GM18511 (cell line): Measurements from ENCODE around the gene PLOD2.
"Not testable (repeated sequence)": the region's sequence is repeated elsewhere in the genome, so short reads cannot be mapped to it uniquely, and the experiment has no call there.

ENCODE experiments used
- ATAC-seq: cut with Tn5 transposase; IDR thresholded peaks from one replicate; pipeline ENCODE4 v1.9.1; 2021; ENCODE audit warnings: mild to moderate bottlenecking, moderate library complexity; ENCODE audit not compliant: unreplicated experiment

Gene PLOD2

DNA sequence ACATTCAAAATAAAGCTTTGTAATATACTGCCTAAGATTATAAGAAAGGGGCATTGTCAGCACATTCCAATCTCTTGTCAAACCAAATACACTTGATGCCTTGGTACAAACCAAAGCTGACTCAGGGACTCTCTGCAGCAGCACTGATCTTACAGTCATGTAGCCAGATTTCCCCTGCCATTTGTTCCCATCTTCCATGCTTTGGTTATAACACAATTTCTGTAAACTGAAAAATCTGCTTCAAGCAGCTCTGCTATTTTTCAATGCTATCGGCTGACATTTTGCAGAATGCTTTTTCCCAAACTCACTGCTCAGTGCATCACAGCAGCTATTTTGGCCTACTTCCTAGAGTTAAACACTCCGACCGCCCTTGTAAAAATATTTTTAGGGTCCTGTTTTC lies 18.2 kb downstream of the PLOD2 start:
- no peak for ATAC-seq

- no peak for ATAC-seq
These were observed 21.3 kb downstream of the PLOD2 start for GRCh38 chr3:146139586-146140110.

DNA sequence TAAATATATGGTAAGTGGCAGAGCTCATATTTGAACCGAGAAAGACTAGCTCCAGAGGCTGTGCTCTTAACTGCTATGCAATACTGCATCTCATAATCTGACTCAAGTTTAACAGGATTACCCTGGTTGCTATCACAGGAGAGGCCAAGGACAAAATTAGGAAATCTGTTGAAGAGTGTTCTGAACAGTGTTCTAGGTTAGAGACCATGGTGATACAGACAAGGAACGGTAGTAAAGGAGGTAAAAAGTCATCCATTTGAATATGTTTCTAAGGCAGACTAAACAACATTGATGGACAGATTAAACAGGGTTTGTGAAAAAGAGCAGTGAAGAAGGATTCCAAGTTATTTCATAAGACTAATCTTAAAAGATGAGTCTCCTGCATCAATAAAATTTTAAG lies 22.1 kb downstream of the PLOD2 start:
- no peak for ATAC-seq

DNA sequence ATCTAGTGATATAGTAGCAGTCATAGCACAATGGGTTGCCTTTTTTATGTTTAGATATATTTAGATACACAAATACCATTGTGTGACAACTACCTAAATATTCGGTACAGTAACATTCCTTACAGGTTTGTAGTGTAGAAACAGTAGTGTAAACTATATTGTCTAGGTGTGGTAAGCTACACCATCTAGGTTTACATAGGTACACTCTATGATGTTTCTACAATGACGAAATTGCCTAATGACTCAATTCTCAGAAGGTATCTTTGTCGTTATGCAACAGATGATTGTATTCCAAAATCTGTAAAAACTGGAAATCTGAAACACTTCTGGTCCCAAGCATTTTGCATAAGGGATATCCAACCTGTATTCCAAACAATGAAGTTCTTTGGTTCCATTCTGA lies 24.3 kb downstream of the PLOD2 start:
- no peak for ATAC-seq

DNA sequence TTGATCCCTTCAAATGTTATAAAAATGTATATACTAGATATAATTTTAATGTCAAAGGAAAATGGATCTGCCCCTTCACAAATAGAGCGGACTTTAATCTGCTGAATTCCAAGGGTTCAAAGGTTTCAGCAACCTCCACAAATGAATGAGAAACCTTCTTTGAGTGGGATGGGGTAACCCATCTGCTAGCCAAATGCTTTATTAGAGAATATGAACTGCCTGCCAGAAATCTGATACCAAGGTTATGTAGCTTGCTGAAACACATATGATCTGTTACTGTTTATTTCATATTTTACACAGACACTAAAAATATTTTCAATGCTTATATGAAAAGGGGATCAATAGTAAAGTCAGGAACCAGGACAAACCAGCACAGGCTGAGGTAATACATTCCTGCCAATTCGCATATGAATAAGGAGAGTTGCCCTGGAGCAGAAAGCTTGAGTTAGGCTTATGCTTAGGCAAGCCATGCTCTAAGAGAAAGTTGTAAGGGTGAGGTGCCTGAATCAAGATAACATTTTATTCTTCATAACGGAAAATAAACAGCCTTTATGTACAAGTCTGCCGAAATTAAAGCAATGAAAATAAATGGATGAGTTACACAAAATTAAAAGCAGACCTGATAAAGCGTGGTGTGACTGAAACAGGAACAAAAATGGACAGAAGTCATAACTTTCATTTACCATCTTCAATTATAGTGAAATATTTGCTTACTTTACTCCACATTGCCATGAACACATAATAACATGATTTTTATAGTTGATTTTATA lies 26.5 kb downstream of the PLOD2 start:
- no peak for ATAC-seq

- no peak for ATAC-seq
These were observed 27.5 kb downstream of the PLOD2 start for GRCh38 chr3:146133441-146133840.

DNA sequence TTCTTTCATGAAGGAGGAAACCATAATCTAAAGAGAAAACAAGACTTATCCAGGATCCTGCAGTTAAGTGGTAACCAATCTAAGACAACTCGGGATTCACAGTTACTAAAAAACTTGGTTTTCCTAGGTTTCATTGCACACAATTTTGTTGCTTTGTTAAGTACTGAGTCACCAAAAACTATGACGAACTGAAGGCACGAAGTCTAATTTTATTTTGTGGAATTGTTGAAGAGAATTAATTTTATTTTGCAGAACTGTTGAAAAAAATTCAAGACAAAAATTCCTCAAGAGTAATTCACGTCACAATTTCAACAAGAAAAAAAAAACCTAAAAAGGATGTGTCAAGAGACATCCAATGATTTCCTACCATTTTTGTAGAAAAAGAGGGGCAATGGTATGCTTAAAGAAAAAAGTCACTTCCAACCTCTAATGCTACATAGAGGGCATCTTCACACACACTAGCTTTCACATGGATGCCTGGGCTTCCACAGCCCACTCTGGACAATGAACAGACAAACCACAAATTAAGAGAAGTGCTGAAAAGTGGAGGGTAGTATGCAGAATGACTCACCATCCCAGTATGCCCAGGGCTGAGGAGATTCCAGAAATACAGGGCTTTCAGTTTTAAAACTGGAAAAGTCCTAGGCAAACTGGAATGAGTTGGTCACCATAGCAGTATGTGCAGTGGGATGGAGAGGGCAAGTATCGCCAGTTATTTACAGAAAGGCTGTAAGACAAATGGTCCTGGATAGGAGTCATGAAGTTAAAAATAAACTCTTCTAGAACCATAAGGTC lies 29.2 kb downstream of the PLOD2 start:
- no peak for ATAC-seq

GRCh38 chr3:146130881-146131371 lies 30.1 kb downstream of the PLOD2 start:
- ATAC-seq, result no peak

- no peak for ATAC-seq
These were observed 31.2 kb downstream of the PLOD2 start for GRCh38 chr3:146129750-146130149.

DNA sequence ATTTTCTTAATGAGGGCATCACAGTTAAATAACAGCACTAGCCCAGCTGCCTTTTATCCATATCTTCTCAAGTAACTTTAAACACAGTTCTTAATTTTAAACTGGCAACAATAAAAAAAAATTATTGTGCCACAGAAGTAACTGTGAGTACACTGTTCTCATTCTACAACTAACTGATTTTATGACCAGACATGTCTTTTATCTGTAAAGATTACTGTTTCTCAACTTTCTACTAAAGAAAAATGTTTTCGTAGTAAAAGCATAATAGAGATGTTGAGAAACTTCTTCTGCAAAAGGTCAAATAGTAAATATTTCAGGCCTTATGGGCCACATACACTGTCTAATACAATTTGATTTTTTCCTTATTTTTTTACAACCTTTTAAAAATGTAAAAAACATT lies 32.0 kb downstream of the PLOD2 start:
- no peak for ATAC-seq

- no peak for ATAC-seq
These were observed 32.8 kb downstream of the PLOD2 start for GRCh38 chr3:146128179-146128578.

- ATAC-seq, result no peak
These were observed 35.0 kb downstream of the PLOD2 start for GRCh38 chr3:146125951-146126350.

DNA sequence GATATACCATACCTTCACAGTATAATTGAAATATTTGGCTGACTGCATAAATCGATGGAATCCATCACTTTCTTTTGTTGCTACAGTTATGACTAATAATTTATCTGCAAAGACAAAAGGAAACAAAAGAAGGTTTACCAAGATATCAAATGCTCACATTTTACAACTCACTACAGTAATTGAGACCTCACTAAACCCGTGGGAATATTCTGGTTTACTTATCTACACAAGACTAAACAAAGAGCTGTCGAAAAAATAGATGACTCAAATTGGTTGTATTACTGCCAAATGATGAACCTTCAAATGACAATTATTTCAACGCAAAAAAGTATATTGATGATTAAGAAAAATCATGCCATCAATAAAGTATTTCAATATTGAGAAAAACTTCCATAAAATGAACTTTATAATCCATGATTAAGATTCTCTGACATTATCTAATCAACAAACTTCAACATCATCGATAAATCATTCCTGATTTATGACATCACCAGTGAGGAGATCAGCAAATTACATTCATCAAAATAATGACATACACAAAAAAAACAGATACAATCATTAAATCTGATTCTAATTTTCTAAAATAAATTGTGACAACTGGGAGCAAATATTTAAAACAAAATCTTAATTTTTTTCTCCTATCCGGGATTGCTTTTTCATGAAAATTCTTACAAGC lies 36.7 kb downstream of the PLOD2 start:
- ATAC-seq, result no peak

GRCh38 chr3:146117406-146118285 lies 43.3 kb downstream of the PLOD2 start:
- ATAC-seq, result no peak

- ATAC-seq, result no peak
These were observed 45.4 kb downstream of the PLOD2 start for GRCh38 chr3:146115619-146116018.

DNA sequence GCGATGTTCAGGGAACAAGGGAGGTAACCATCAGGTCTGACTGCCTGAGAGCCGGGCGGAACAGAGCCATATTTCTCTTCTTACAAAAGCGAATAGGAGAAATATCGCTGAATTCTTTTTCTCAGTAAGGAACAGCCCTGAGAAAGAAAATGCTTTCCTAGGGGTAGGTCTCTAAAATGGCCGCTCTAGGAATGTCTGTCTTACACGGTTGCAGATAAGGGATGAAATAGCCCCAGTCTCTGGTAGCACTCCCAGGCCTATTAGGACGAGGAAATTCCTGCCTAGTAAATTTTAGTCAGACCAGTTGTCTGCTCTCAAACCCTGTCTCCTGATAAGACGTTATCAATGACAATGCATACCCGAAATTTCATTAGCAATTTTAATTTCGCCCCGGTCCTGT lies 47.2 kb downstream of the PLOD2 start:
- ATAC-seq, result not testable (repeated sequence)

- ATAC-seq, result no peak
These were observed 49.6 kb downstream of the PLOD2 start for GRCh38 chr3:146111337-146111736.

DNA sequence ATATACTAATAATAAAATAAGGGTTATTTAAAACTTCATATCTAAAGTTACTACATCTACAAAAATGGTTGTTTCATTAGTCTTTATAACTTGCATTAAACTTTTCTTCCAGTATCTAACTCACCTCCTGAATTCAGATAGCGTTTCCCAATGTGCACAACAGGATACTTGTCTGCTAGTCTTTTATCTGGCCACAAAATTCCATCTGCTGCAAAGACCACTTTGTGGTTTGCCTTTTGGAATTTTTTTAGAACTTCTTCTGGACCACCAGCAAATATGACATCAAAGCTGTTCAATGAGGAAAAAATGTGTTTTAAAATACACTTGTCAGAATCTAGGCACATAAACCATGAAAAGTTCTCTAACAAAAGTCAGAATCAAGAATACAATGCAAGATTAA lies 50.8 kb downstream of the PLOD2 start:
- no peak for ATAC-seq

DNA sequence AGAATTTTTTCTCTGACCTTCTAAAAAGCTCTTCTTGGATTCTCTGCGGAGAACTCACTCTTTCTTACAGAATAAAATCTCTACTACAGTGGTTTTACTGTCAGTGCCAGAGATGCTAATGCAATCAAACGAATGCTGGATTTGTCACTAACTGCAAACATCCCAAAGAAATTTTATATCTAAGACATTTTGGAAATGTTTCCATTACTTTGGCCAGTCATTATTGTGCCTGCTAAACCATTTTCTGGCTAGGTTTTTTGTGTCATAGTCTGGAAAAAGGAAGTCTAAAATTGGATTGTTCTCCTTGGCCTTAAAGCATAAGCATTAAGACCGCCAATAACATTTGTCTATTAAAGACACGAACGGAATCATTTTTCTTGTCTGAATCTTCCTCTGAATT lies 54.0 kb downstream of the PLOD2 start:
- no peak for ATAC-seq

DNA sequence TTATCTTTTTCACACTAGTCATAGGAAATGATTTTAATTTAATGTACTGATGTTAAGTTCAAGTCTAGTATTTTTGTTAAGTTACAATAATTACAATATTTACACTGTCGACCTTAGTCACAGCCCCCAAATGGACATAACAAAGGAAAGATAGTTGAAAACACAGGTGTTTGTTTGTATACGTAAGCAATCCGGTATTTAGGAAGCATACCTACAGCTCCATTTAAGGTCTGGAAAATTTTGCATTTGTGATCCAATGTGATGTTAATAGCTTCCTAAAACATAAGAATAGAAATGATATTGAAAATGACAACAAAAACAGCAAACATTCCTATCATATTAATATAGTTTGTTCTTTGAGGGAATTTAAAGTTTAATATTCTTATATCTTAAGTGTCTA lies 56.9 kb downstream of the PLOD2 start:
- ATAC-seq, result no peak
